ENCODE data around the gene LRRC8B. TPM values are rescaled to one million over a fixed set of nuclear protein-coding genes. Genes with fewer than 3 reads are reported as not detected.

The LRRC8B gene
- total and polyA plus RNA-seq, 2 of the 8 experiments (the other 6 are each of a cell fraction or from before 2014, with no cell fraction given) = 18.4 to 29.2 TPM

DNA sequence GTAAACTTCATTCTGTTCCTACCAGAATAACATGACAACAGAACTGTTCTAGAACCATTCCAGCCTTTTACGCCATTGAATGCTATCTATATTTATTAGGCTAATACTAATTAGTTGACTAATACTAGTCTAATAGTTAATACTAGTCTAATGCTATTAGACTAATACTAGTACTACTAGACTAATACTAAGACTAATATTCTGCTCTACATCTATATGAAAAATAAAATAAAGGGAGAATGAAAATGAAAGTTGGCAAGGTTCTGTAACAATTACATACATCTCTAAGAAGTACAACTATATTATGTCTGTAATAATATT lies 40.9 kb upstream of the LRRC8B start:
- no peaks in the 10 kb centered on the region for H4K20me1 ChIP-seq (replicated peaks in 1 of 2; ENCODE audit: control insufficient read depth in 1 of 2, insufficient read depth in 2 of 2, low read length in 2 of 2)
- FAIRE-seq (no peak), DNase-seq (ENCODE audit: low read depth in 1 of 2, low spot score in 2 of 2) (no peak)
- no peak overlapping the region for H2BK15ac ChIP-seq (ENCODE audit: low read length)
- H2AK5ac ChIP-seq (ENCODE audit: low read depth, low read length) = no peak overlapping the region
- H3K4me2 ChIP-seq (ENCODE audit: insufficient read depth in 1 of 2, low read depth in 2 of 2, low read length in 2 of 2) = no peak overlapping the region
- no peak overlapping the region for H2AFZ ChIP-seq (ENCODE audit: low read length)
- H4K8ac ChIP-seq (ENCODE audit: extremely low read depth, insufficient read depth, low read length) = no peak overlapping the region
- CTCF ChIA-PET (ENCODE audit: partially characterized antibody) = interaction anchor here (0.7 to 4.7 kb wide), 31 partner anchors 9 to 486 kb away, joined by 3 to 33 read pairs (median 4); no protein-coding TSS in a partner anchor
- H3K9ac ChIP-seq (replicated peaks in 1 of 4; ENCODE audit: extremely low read depth in 1 of 4, low read depth in 3 of 4, low read length in 3 of 4) = no peak overlapping the region
- H3K27me3 ChIP-seq (replicated peaks in 1 of 4; ENCODE audit: control insufficient read depth in 3 of 4, extremely low read depth in 1 of 4, insufficient read depth in 3 of 4, low read length in 3 of 4) = no peaks in the 10 kb centered on the region
- H3K9me3 ChIP-seq (ENCODE audit: insufficient read depth in 2 of 2, low read depth in 1 of 2, low read length in 1 of 2) = peaks cover 8 to 11% of the 10 kb centered on the region in 2 experiments
- H4K5ac ChIP-seq (ENCODE audit: insufficient read length, low read depth, low read length) = no peak overlapping the region
- H3K27ac ChIP-seq (ENCODE audit: low read depth, low read length) = no peak overlapping the region
- H3K23ac ChIP-seq (ENCODE audit: insufficient read length) = no peak overlapping the region
- POLR2A ChIA-PET (ENCODE audit: partially characterized antibody) = no interaction called here
- H3K4ac ChIP-seq (replicated peaks; ENCODE audit: insufficient read length, low read depth, low read length) = no peak overlapping the region
- H3K4me1 ChIP-seq (replicated peaks in 1 of 4; ENCODE audit: control insufficient read depth in 3 of 4, insufficient read depth in 4 of 4, low read length in 3 of 4) = no peaks in the 10 kb centered on the region
- H3K79me1 ChIP-seq (ENCODE audit: low read depth, low read length) = no peaks in the 10 kb centered on the region
- H3K4me3 ChIP-seq (ENCODE audit: extremely low read depth in 1 of 4, insufficient read depth in 2 of 4, low read depth in 3 of 4, low read length in 4 of 4) = no peak overlapping the region
- no peak overlapping the region for H3K56ac ChIP-seq (replicated peaks; ENCODE audit: insufficient read length, low read depth, low read length)
- no peak overlapping the region for H2BK20ac ChIP-seq (ENCODE audit: low read length)
- no peak overlapping the region for H2BK12ac ChIP-seq (ENCODE audit: low read depth, low read length)
- H3K14ac ChIP-seq (ENCODE audit: insufficient read length) = no peak overlapping the region
- H2BK120ac ChIP-seq (replicated peaks; ENCODE audit: low read depth, low read length) = no peak overlapping the region
- no peaks in the 10 kb centered on the region for H3K23me2 ChIP-seq (ENCODE audit: low read depth, low read length)
- no peaks in the 10 kb centered on the region for H3K36me3 ChIP-seq (ENCODE audit: control insufficient read depth in 2 of 4, insufficient read depth in 4 of 4, low read length in 3 of 4)
- TF ChIP-seq GTF2F1 (IDR thresholded peaks at IDR 0.05; ENCODE audit: borderline replicate concordance, low read depth, low read length) (no peak), MAFK (IDR thresholded peaks at IDR 0.05; ENCODE audit: low read depth, low read length) (no peak), CTCF (IDR thresholded peaks at IDR 0.05; ENCODE audit: control extremely low read depth in 1 of 3, insufficient read depth in 1 of 3, low read depth in 1 of 3, low read length in 3 of 3) (no peak), SP1 (IDR thresholded peaks at IDR 0.05; ENCODE audit: low read depth, low read length) (no peak)
- 85% methylated on average over 1 of the region's 1 CpG; no CpG with 5 or more reads in 1 of the 2 experiments for WGBS, 2 experiments (ENCODE audit: extremely low coverage in 1 of 2, insufficient coverage in 1 of 2, insufficient read length in 1 of 2, insufficient replicate concordance in 2 of 2, low coverage in 1 of 2, low lambda C conversion rate in 2 of 2, missing lambda C conversion rate in 1 of 2)
- H4K91ac ChIP-seq (replicated peaks; ENCODE audit: insufficient read length, low read length) = no peak overlapping the region
- H2BK5ac ChIP-seq (ENCODE audit: low read depth, low read length) = no peak overlapping the region
- no peak overlapping the region for H3K18ac ChIP-seq (ENCODE audit: extremely low read depth, low read length)
- H3K79me2 ChIP-seq (ENCODE audit: control insufficient read depth in 1 of 2, insufficient read depth in 2 of 2, low read length in 2 of 2) = no peaks in the 10 kb centered on the region

Measured in H1 (cell line).